ENCODE results near the gene NFKBIB. TPM values are rescaled to one million over a fixed set of nuclear protein-coding genes. Genes with fewer than 3 reads are reported as not detected.

Gene NFKBIB
- total and polyA plus RNA-seq, 9 donors = 3.2 to 21.6 (median 13.2) TPM

Other genes starting within 250 kb of the NFKBIB start
- gene CAPN12, start 155.5 kb upstream of the NFKBIB start, total RNA-seq = 1 to 10 TPM in 5 of 7 donors, under 1 TPM in 2; 0.81 to 8.0 (median 3.1) TPM
- gene CAPN12, start 155.5 kb upstream of the NFKBIB start, polyA plus RNA-seq = 1 to 10 TPM in 1 of 2 donors, under 1 TPM in 1; 0.22 to 3.6 TPM
- gene LGALS7, start 126.5 kb upstream of the NFKBIB start, total RNA-seq = under 1 TPM in 2 of 7 donors, not detected in 5; 0.69 to 0.79 TPM
- gene LGALS7, start 126.5 kb upstream of the NFKBIB start, polyA plus RNA-seq = under 1 TPM in 1 of 2 donors, not detected in 1; 0.84 TPM
- not detected for gene LGALS7B, start 110.8 kb upstream of the NFKBIB start, total RNA-seq
- gene LGALS7B, start 110.8 kb upstream of the NFKBIB start, polyA plus RNA-seq = not detected
- 1 to 10 TPM in 4 of 7 donors, under 1 TPM in 3; 0.57 to 7.4 (median 2.2) TPM for gene LGALS4, start 87.0 kb upstream of the NFKBIB start, total RNA-seq
- gene LGALS4, start 87.0 kb upstream of the NFKBIB start, polyA plus RNA-seq = 1 to 10 TPM in 1 of 2 donors, under 1 TPM in 1; 0.80 to 1.4 TPM
- 100 to 1,000 TPM in 5 of 7 donors, 10 to 100 TPM in 2; 67.6 to 146 (median 113) TPM for gene ECH1, start 68.2 kb upstream of the NFKBIB start, total RNA-seq
- gene ECH1, start 68.2 kb upstream of the NFKBIB start, polyA plus RNA-seq = 100 to 1,000 TPM; 202 to 243 TPM
- gene HNRNPL, start 50.0 kb upstream of the NFKBIB start, total RNA-seq = 100 to 1,000 TPM; 110 to 282 (median 230) TPM
- gene HNRNPL, start 50.0 kb upstream of the NFKBIB start, polyA plus RNA-seq = 100 to 1,000 TPM; 152 to 284 TPM
- gene RINL, start 21.7 kb upstream of the NFKBIB start, total RNA-seq = 1 to 10 TPM; 1.1 to 4.7 (median 2.6) TPM
- 1 to 10 TPM; 2.3 to 3.4 TPM for gene RINL, start 21.7 kb upstream of the NFKBIB start, polyA plus RNA-seq
- gene SIRT2, start 351 bp upstream of the NFKBIB start, total RNA-seq = 10 to 100 TPM; 51.7 to 64.9 (median 55.7) TPM
- gene SIRT2, start 351 bp upstream of the NFKBIB start, polyA plus RNA-seq = 10 to 100 TPM; 46.1 to 60.0 TPM
- gene CCER2, start 12.2 kb downstream of the NFKBIB start, total RNA-seq = 1 to 10 TPM in 1 of 7 donors, under 1 TPM in 4, not detected in 2; 0.50 to 1.1 (median 0.51) TPM
- gene CCER2, start 12.2 kb downstream of the NFKBIB start, polyA plus RNA-seq = under 1 TPM in 1 of 2 donors, not detected in 1; 0.48 TPM
- 10 to 100 TPM in 6 of 7 donors, 1 to 10 TPM in 1; 9.8 to 20.6 (median 18.0) TPM for gene SARS2, start 30.8 kb downstream of the NFKBIB start, total RNA-seq
- gene SARS2, start 30.8 kb downstream of the NFKBIB start, polyA plus RNA-seq = 10 to 100 TPM in 1 of 2 donors, 1 to 10 TPM in 1; 5.0 to 20.5 TPM
- gene MRPS12, start 31.0 kb downstream of the NFKBIB start, total RNA-seq = 10 to 100 TPM; 15.5 to 24.1 (median 19.7) TPM
- gene MRPS12, start 31.0 kb downstream of the NFKBIB start, polyA plus RNA-seq = 10 to 100 TPM in 1 of 2 donors, 1 to 10 TPM in 1; 5.5 to 24.0 TPM
- 10 to 100 TPM; 32.7 to 52.2 (median 41.9) TPM for gene FBXO17, start 75.8 kb downstream of the NFKBIB start, total RNA-seq
- gene FBXO17, start 75.8 kb downstream of the NFKBIB start, polyA plus RNA-seq = 10 to 100 TPM; 26.7 to 35.5 TPM
- gene FBXO27, start 132.6 kb downstream of the NFKBIB start, total RNA-seq = 10 to 100 TPM in 5 of 7 donors, 1 to 10 TPM in 2; 5.7 to 21.4 (median 19.1) TPM
- gene FBXO27, start 132.6 kb downstream of the NFKBIB start, polyA plus RNA-seq = 10 to 100 TPM in 1 of 2 donors, 1 to 10 TPM in 1; 6.4 to 14.7 TPM
- not detected for gene ACP7, start 184.4 kb downstream of the NFKBIB start, total RNA-seq
- not detected for gene ACP7, start 184.4 kb downstream of the NFKBIB start, polyA plus RNA-seq
- gene PAK4, start 225.8 kb downstream of the NFKBIB start, total RNA-seq = 10 to 100 TPM; 10.4 to 62.2 (median 35.4) TPM
- gene PAK4, start 225.8 kb downstream of the NFKBIB start, polyA plus RNA-seq = 10 to 100 TPM; 11.6 to 35.7 TPM

Data from ovary (tissue), 9 donors.